Measurements from ENCODE around the gene LDHB. TPM values are rescaled to one million over a fixed set of nuclear protein-coding genes. Genes with fewer than 3 reads are reported as not detected.

Gene LDHB
- total RNA-seq, 1 experiment from 2014 or later = 1,454 TPM

GRCh38 chr12:21643758-21644157, 13.9 kb downstream of the LDHB start:
- POLR2A ChIA-PET = interaction anchor here (1.2 kb wide), 1 partner anchor 14 kb away, joined by 4 read pairs; the partner anchor contains the start of gene LDHB

More at GRCh38 chr12:21643758-21644157, 13.9 kb downstream of the LDHB start:
- TF ChIP-seq FOSL1 (IDR thresholded peaks at IDR 0.05; ENCODE audit: low read depth) (no peak), SIN3A (IDR thresholded peaks at IDR 0.05; ENCODE audit: low read depth) (no peak), SP1 (IDR thresholded peaks at IDR 0.05; ENCODE audit: low read depth) (no peak), TCF7L2 (IDR thresholded peaks at IDR 0.05; ENCODE audit: borderline replicate concordance, extremely low read depth, insufficient read depth, insufficient read length) (no peak), ATF3 (IDR thresholded peaks at IDR 0.05) (no peak), EZH2 (IDR thresholded peaks at IDR 0.05) (no peak), CTCF (IDR thresholded peaks at IDR 0.05 in 2 of 3, conservative IDR thresholded peaks at IDR 0.05 in 1 of 3; ENCODE audit: borderline replicate concordance in 1 of 3, insufficient read depth in 1 of 3, low read depth in 2 of 3, low read length in 2 of 3) (no peak)
- Histone ChIP-seq H3K27ac (ENCODE audit: low read depth, low read length) (no peak overlapping the region), H4K20me1 (ENCODE audit: insufficient read depth) (peaks cover 60% of the 10 kb centered on the region), H3K27me3 (ENCODE audit: insufficient read depth, low read length) (no peaks in the 10 kb centered on the region), H3K4me1 (ENCODE audit: control insufficient read depth in 1 of 2, insufficient read depth in 2 of 2, low read length in 2 of 2) (no peaks in the 10 kb centered on the region), H3K36me3 (ENCODE audit: control insufficient read depth in 1 of 2, insufficient read depth in 2 of 2, low read length in 2 of 2) (peaks cover 82 to 84% of the 10 kb centered on the region in 2 experiments), H3K9me2 (ENCODE audit: insufficient read depth) (no peaks in the 10 kb centered on the region), H3K4me3 (replicated peaks in 1 of 2; ENCODE audit: low read depth in 1 of 2, low read length in 2 of 2) (no peak overlapping the region), H3K9ac (ENCODE audit: low read length) (no peak overlapping the region), H3K9me3 (ENCODE audit: control insufficient read depth in 1 of 2, insufficient read depth in 1 of 2, low read depth in 1 of 2, low read length in 2 of 2) (no peaks in the 10 kb centered on the region), H3K4me2 (ENCODE audit: low read length) (no peak overlapping the region), H3K79me2 (ENCODE audit: insufficient read depth, low read length) (peaks cover 99% of the 10 kb centered on the region), H2AFZ (ENCODE audit: low read depth, low read length, poor library complexity, severe bottlenecking) (no peak overlapping the region)
- DNase-seq (ENCODE audit: low read depth, low spot score) = no peak
- ChIA-PET RAD21 (ENCODE audit: low non-redundant PET in 1 of 2, low total read pairs in 2 of 2, uncharacterized antibody in 2 of 2, unreplicated experiment in 2 of 2) (no interaction called here), CTCF (no interaction called here)
- BruUV-seq (replicated peaks) = no TSS peak
- intact Hi-C loops (cut with micrococcal nuclease) = no loop called here
- no peak for ATAC-seq

Measured in HCT116 (cell line).